Trophoblast cell (in vitro differentiated cells and primary cell): ENCODE results near the gene IGFBP5.

ENCODE experiments used
- DNase-seq, 2 donors: peaks; one replicate each; pipeline ENCODE4 v3.0.0-alpha.2; 2016
- H2AFZ ChIP-seq: 2 replicates; pipeline ENCODE4 v1.6.1; 2013; ENCODE audit warnings: low read length, moderate library complexity, mild to moderate bottlenecking; ENCODE audit not compliant: insufficient read depth, poor library complexity
- H2AK5ac ChIP-seq: 2 replicates; pipeline ENCODE4 v1.6.1; 2013; ENCODE audit warnings: mild to moderate bottlenecking, low read length
- H2BK120ac ChIP-seq: 2 replicates; pipeline ENCODE4 v1.6.1; 2013; ENCODE audit warnings: low read length, mild to moderate bottlenecking, moderate library complexity; ENCODE audit not compliant: insufficient read depth, poor library complexity
- H2BK12ac ChIP-seq: 2 replicates; pipeline ENCODE4 v1.6.1; 2013; ENCODE audit warnings: mild to moderate bottlenecking, low read length, moderate library complexity
- H2BK5ac ChIP-seq: 2 replicates; pipeline ENCODE4 v1.6.1; 2013; ENCODE audit warnings: low read length, low read depth, moderate library complexity, mild to moderate bottlenecking; ENCODE audit not compliant: poor library complexity
- H3K14ac ChIP-seq: 2 replicates; pipeline ENCODE4 v1.6.1; 2013; ENCODE audit warnings: mild to moderate bottlenecking, low read length
- H3K18ac ChIP-seq: 2 replicates; pipeline ENCODE4 v1.6.1; 2013; ENCODE audit warnings: mild to moderate bottlenecking, low read length
- H3K23ac ChIP-seq: 2 replicates; pipeline ENCODE4 v1.6.1; 2013; ENCODE audit warnings: low read length
- H3K27ac ChIP-seq: 2 replicates; pipeline ENCODE4 v1.5.1; 2013; ENCODE audit warnings: low read depth, mild to moderate bottlenecking, inconsistent platforms, low read length, moderate library complexity
- H3K27me3 ChIP-seq: 2 replicates; pipeline ENCODE4 v1.6.1; 2013; ENCODE audit warnings: inconsistent platforms, mild to moderate bottlenecking, low read length, moderate library complexity; ENCODE audit not compliant: insufficient read depth
- H3K36me3 ChIP-seq, 2 experiments: 1 replicate in 1 of 2; 2 replicates in 1 of 2; pipeline ENCODE4 v1.6.1; 2013; ENCODE audit warnings: low read length in 2 of 2, mild to moderate bottlenecking in 2 of 2, moderate library complexity in 1 of 2; ENCODE audit not compliant: insufficient read depth in 2 of 2, control insufficient read depth in 1 of 2
- H3K4ac ChIP-seq: 2 replicates; pipeline ENCODE4 v1.6.1; 2013; ENCODE audit warnings: low read depth, mild to moderate bottlenecking, low read length, moderate library complexity
- H3K4me1 ChIP-seq, 2 experiments: 1 replicate in 1 of 2; 2 replicates in 1 of 2; pipeline ENCODE4 v1.6.1; 2013; ENCODE audit warnings: low read length in 2 of 2, mild to moderate bottlenecking in 2 of 2, moderate library complexity in 1 of 2; ENCODE audit not compliant: insufficient read depth in 2 of 2, control insufficient read depth in 1 of 2
- H3K4me2 ChIP-seq: 2 replicates; pipeline ENCODE4 v1.6.1; 2013; ENCODE audit warnings: inconsistent platforms, mild to moderate bottlenecking, low read length, moderate library complexity
- H3K4me3 ChIP-seq: 2 replicates; pipeline ENCODE4 v1.5.1; 2013; ENCODE audit warnings: mild to moderate bottlenecking, low read depth, low read length, inconsistent platforms
- H3K79me1 ChIP-seq: one replicate; pipeline ENCODE4 v1.6.1; 2013; ENCODE audit warnings: low read length
- H3K79me2 ChIP-seq: 2 replicates; pipeline ENCODE4 v1.6.1; 2013; ENCODE audit warnings: low read length, mild to moderate bottlenecking; ENCODE audit not compliant: control insufficient read depth, insufficient read depth, poor library complexity
- H3K9ac ChIP-seq: 2 replicates; pipeline ENCODE4 v1.6.1; 2013; ENCODE audit warnings: mild to moderate bottlenecking, low read length
- H3K9me3 ChIP-seq: 2 replicates; pipeline ENCODE4 v1.6.1; 2013; ENCODE audit warnings: low read depth, mild to moderate bottlenecking, control low read depth, inconsistent platforms, low read length; ENCODE audit not compliant: insufficient read depth
- H4K12ac ChIP-seq: 2 replicates; pipeline ENCODE4 v1.6.1; 2013; ENCODE audit warnings: low read depth, mild to moderate bottlenecking, low read length, moderate library complexity
- H4K8ac ChIP-seq: 2 replicates; pipeline ENCODE4 v1.6.1; 2013; ENCODE audit warnings: low read depth, mild to moderate bottlenecking, low read length, moderate library complexity
- H4K91ac ChIP-seq: one replicate; pipeline ENCODE4 v1.6.1; 2013; ENCODE audit warnings: low read depth, mild to moderate bottlenecking, low read length, moderate library complexity
- WGBS: extraction: QIAGEN DNeasy Blood & Tissue Kit; methylation state at CpG from one replicate; pipeline ENCODE4 v1.1.7; 2013; ENCODE audit warnings: missing lambda C conversion rate; ENCODE audit not compliant: insufficient read length, insufficient coverage; ENCODE audit errors: extremely low coverage; 5-methylcytosine and 5-hydroxymethylcytosine counted together

The IGFBP5 gene

GRCh38 chr2:216740557-216741222, 45.3 kb upstream of the IGFBP5 start:
- Histone ChIP-seq H2BK120ac (no peak overlapping the region), H3K79me1 (no peaks in the 10 kb centered on the region), H2AFZ (no peak overlapping the region), H4K12ac (no peak overlapping the region), H2AK5ac (no peak overlapping the region), H3K27me3 (no peaks in the 10 kb centered on the region), H3K23ac (no peak overlapping the region), H3K4me3 (no peak overlapping the region), H3K9ac (no peak overlapping the region), H3K27ac (no peak overlapping the region), H3K9me3 (no peaks in the 10 kb centered on the region), H3K4me1 (peaks cover 0 to 3% of the 10 kb centered on the region in 2 experiments), H3K18ac (no peak overlapping the region), H4K8ac (no peak overlapping the region), H3K36me3 (no peaks in the 10 kb centered on the region), H3K14ac (no peak overlapping the region), H3K79me2 (no peaks in the 10 kb centered on the region), H3K4ac (no peak overlapping the region), H3K4me2 (no peak overlapping the region), H2BK12ac (no peak overlapping the region), H2BK5ac (no peak overlapping the region), H4K91ac (no peak overlapping the region)
- DNase-seq: no peak
- WGBS: no CpG with 5 or more reads among the region's 6 CpGs

DNA sequence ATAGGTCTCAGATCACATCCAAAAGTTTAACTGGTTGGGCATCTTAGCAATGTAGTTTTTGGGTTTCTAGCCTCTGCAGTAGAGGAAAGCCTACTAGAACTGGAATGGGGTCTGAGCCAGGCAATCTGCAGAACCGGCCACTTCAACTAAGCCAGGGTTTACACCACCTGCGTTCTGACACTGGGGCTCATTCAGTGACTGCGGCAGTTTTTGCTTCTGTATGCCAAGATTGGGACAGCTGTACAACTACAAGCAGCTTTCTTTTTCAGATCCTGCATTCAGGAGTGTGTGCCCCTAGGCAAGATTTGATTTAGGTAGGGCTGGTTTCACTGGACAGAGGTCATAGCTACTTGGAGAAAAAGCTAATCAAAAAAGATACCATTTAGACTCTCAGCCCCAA, 43.7 kb upstream of the IGFBP5 start:
- Histone ChIP-seq H2BK12ac (no peak overlapping the region), H3K27ac (no peak overlapping the region), H3K4me1 (peaks cover 0 to 7% of the 10 kb centered on the region in 2 experiments), H3K79me2 (no peaks in the 10 kb centered on the region), H4K8ac (no peak overlapping the region), H3K4ac (no peak overlapping the region), H3K9ac (peak overlapping the region; percentile 35), H3K23ac (no peak overlapping the region), H2BK120ac (no peak overlapping the region), H3K79me1 (no peaks in the 10 kb centered on the region), H3K4me3 (no peak overlapping the region), H3K27me3 (no peaks in the 10 kb centered on the region), H2BK5ac (no peak overlapping the region), H3K18ac (no peak overlapping the region), H3K14ac (no peak overlapping the region), H3K4me2 (no peak overlapping the region), H4K91ac (no peak overlapping the region), H2AFZ (no peak overlapping the region), H4K12ac (no peak overlapping the region), H3K36me3 (no peaks in the 10 kb centered on the region), H2AK5ac (no peak overlapping the region), H3K9me3 (no peaks in the 10 kb centered on the region)
- WGBS: no CpG with 5 or more reads among the region's 3 CpGs
- no peak for DNase-seq

DNA sequence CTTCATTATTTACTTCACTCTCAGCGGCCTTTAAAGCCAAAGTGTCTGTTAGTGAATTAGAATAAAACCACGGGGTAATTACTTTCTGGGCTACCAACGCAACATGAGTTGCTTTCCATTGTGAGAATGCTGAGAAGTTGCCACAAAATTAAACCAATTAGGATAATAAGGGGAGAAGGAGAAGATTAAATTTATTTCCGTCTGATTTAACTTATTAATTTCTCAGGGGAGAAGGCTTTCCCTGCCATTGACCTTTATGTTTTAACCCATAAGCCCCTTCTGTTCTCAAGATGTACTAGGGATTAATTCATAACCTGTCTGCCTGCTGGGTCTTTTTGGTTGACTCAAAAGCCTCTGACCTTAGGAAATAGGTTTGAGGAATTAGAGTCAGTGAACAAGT, 42.3 kb upstream of the IGFBP5 start:
- H2BK120ac ChIP-seq: no peak overlapping the region
- WGBS: no CpG with 5 or more reads among the region's 4 CpGs
- no peaks in the 10 kb centered on the region for H3K79me2 ChIP-seq
- H3K9me3 ChIP-seq: no peaks in the 10 kb centered on the region
- H4K12ac ChIP-seq: no peak overlapping the region
- H4K91ac ChIP-seq: no peak overlapping the region
- H3K18ac ChIP-seq: no peak overlapping the region
- DNase-seq: no peak
- no peaks in the 10 kb centered on the region for H3K27me3 ChIP-seq
- no peak overlapping the region for H3K4me2 ChIP-seq
- no peak overlapping the region for H3K27ac ChIP-seq
- no peak overlapping the region for H2AK5ac ChIP-seq
- H3K36me3 ChIP-seq: no peaks in the 10 kb centered on the region
- H3K9ac ChIP-seq: no peak overlapping the region
- no peak overlapping the region for H3K23ac ChIP-seq
- peaks cover 0 to 7% of the 10 kb centered on the region in 2 experiments for H3K4me1 ChIP-seq
- no peak overlapping the region for H3K4ac ChIP-seq
- H3K79me1 ChIP-seq: no peaks in the 10 kb centered on the region
- no peak overlapping the region for H4K8ac ChIP-seq
- no peak overlapping the region for H2BK12ac ChIP-seq
- H2AFZ ChIP-seq: no peak overlapping the region
- H3K4me3 ChIP-seq: no peak overlapping the region
- no peak overlapping the region for H3K14ac ChIP-seq
- no peak overlapping the region for H2BK5ac ChIP-seq

- peaks cover 0 to 7% of the 10 kb centered on the region in 2 experiments for H3K4me1 ChIP-seq
- no peak overlapping the region for H4K8ac ChIP-seq
- no peak overlapping the region for H3K9ac ChIP-seq
- H3K36me3 ChIP-seq: no peaks in the 10 kb centered on the region
- H3K23ac ChIP-seq: no peak overlapping the region
- H3K14ac ChIP-seq: no peak overlapping the region
- no peak overlapping the region for H3K4ac ChIP-seq
- no CpG with 5 or more reads among the region's 1 CpG for WGBS
- no peak for DNase-seq
- no peak overlapping the region for H4K12ac ChIP-seq
- H2BK120ac ChIP-seq: no peak overlapping the region
- no peak overlapping the region for H2AK5ac ChIP-seq
- no peak overlapping the region for H3K27ac ChIP-seq
- H3K79me2 ChIP-seq: no peaks in the 10 kb centered on the region
- H3K18ac ChIP-seq: no peak overlapping the region
- H3K27me3 ChIP-seq: no peaks in the 10 kb centered on the region
- H2AFZ ChIP-seq: no peak overlapping the region
- no peak overlapping the region for H3K4me2 ChIP-seq
- H3K9me3 ChIP-seq: no peaks in the 10 kb centered on the region
- H4K91ac ChIP-seq: no peak overlapping the region
- H2BK12ac ChIP-seq: no peak overlapping the region
- H2BK5ac ChIP-seq: no peak overlapping the region
- H3K4me3 ChIP-seq: no peak overlapping the region
- H3K79me1 ChIP-seq: no peaks in the 10 kb centered on the region
Measured at GRCh38 chr2:216736326-216736725, 41.0 kb upstream of the IGFBP5 start.
